Breast epithelium (tissue), 4 donors: ENCODE results near the gene CIB4. TPM values are rescaled to one million over a fixed set of nuclear protein-coding genes. Genes with fewer than 3 reads are reported as not detected.

Source experiments
- DNase-seq, 2 donors: peaks; one replicate each; pipeline ENCODE4 v3.0.0-alpha.2; 2019; ENCODE audit warnings: low spot score in 2 of 2
- H3K27ac ChIP-seq, 2 donors: fragments of 200-600 bp; sonication (generic) in 1 of 2; one replicate each; pipeline ENCODE4 v1.5.1; 2016 to 2019; ENCODE audit warnings: mild to moderate bottlenecking in 1 of 2
- H3K27me3 ChIP-seq, 2 donors: fragments of 200-600 bp; sonication (generic) in 1 of 2; one replicate each; pipeline versions ENCODE4 v1.5.1 to v1.6.0; 2017 to 2019; ENCODE audit warnings: control low read depth in 1 of 2, mild to moderate bottlenecking in 1 of 2
- H3K36me3 ChIP-seq: fragments of 200-600 bp; one replicate; pipeline ENCODE4 v1.5.1; 2019
- H3K4me1 ChIP-seq, 2 donors: fragments of 200-600 bp; sonication (generic); one replicate each; pipeline ENCODE4 v1.5.1; 2016 to 2019; ENCODE audit warnings: control low read depth in 1 of 2
- H3K4me3 ChIP-seq, 3 donors: fragments of 200-600 bp; sonication (generic); 1 replicate in 2 of 3; 2 replicates in 1 of 3; pipeline ENCODE4 v1.5.1; 2016 to 2019; ENCODE audit warnings: mild to moderate bottlenecking in 3 of 3, moderate library complexity in 2 of 3
- H3K9me3 ChIP-seq, 2 donors: fragments of 200-600 bp; sonication (generic) in 1 of 2; one replicate each; pipeline ENCODE4 v1.5.1; 2016 to 2019; ENCODE audit warnings: control low read depth in 1 of 2
- CTCF ChIP-seq, 3 donors: fragments of 450-650 bp; IDR thresholded peaks; one replicate each; pipeline ENCODE4 v1.5.1; 2016 to 2017; ENCODE audit warnings: antibody characterized with exemption in 3 of 3, mild to moderate bottlenecking in 3 of 3, moderate library complexity in 3 of 3
- POLR2A ChIP-seq: fragments of 450-650 bp; IDR thresholded peaks from one replicate; pipeline ENCODE4 v1.6.1; 2016; ENCODE audit warnings: antibody characterized with exemption, mild to moderate bottlenecking, moderate library complexity
- POLR2AphosphoS5 ChIP-seq, 3 donors: sonication (generic); formaldehyde crosslinking; IDR thresholded peaks; one replicate each; pipeline ENCODE4 v1.6.1; 2017; ENCODE audit warnings: antibody characterized with exemption in 3 of 3
- intact Hi-C: fragments of 100-400 bp; cut with DNase I; formaldehyde crosslinking; loops from one replicate; pipeline ENCODE4 v1.15.1; 2023; ENCODE audit warnings: low total_unique reads
- total RNA-seq, 3 donors: library from RNA; depleted of rRNA; stranded (reverse); fragments of >200 nt; gene quantifications; one replicate each; pipeline ENCODE4 v1.1.0, GENCODE V29; 2016

Gene CIB4
- total RNA-seq, 3 donors from 2014 or later = not detected

- TF ChIP-seq CTCF (IDR thresholded peaks at IDR 0.05) = no peak
- no peak for TF ChIP-seq POLR2AphosphoS5 (IDR thresholded peaks at IDR 0.05)
- no peak for TF ChIP-seq POLR2A
- peak in 1 of 2 donors; percentile 3 for DNase-seq
- H3K9me3 ChIP-seq = no peaks in the 10 kb centered on the region
- H3K4me3 ChIP-seq = no peak overlapping the region
- no peaks in the 10 kb centered on the region for H3K36me3 ChIP-seq
- H3K27ac ChIP-seq = no peak overlapping the region
- no peaks in the 10 kb centered on the region for H3K27me3 ChIP-seq
- intact Hi-C loops = no loop called here
- H3K4me1 ChIP-seq = no peaks in the 10 kb centered on the region
These were observed 30.5 kb upstream of the CIB4 start for GRCh38 chr2:26671691-26672090.

GRCh38 chr2:26670931-26671460 is 29.8 kb upstream of the CIB4 start:
- Histone ChIP-seq H3K9me3 (no peaks in the 10 kb centered on the region), H3K4me3 (no peak overlapping the region), H3K27me3 (no peaks in the 10 kb centered on the region), H3K4me1 (no peaks in the 10 kb centered on the region), H3K27ac (no peak overlapping the region), H3K36me3 (no peaks in the 10 kb centered on the region)
- intact Hi-C loops = no loop called here
- TF ChIP-seq POLR2AphosphoS5 (IDR thresholded peaks at IDR 0.05) (no peak), POLR2A (no peak), CTCF (IDR thresholded peaks at IDR 0.05) (no peak)
- DNase-seq = peak in 1 of 2 donors; percentile 24

DNA sequence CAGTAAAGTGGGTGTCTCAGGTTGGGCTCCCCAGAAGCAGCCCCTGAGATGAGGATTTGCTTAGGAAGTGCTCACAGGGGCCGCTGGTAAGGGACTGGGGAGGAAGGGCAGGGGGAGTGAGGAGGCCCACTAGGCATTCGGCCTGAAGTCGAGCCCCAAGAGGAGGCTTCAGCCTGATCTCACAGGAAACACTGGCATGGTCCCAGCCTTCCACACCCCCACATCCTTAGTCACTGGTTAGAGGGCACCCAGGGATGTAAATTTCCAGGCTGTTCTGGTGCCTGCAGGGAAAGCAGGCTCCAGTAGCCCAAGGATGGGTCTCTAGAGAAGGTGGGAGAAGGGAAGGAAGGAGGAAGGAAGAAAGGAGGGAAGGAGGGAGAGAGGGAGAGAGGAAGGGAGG is 29.0 kb upstream of the CIB4 start:
- no peaks in the 10 kb centered on the region for H3K27me3 ChIP-seq
- no peaks in the 10 kb centered on the region for H3K4me1 ChIP-seq
- no peak for TF ChIP-seq POLR2A
- TF ChIP-seq CTCF (IDR thresholded peaks at IDR 0.05) = no peak
- no peaks in the 10 kb centered on the region for H3K9me3 ChIP-seq
- H3K36me3 ChIP-seq = no peaks in the 10 kb centered on the region
- H3K4me3 ChIP-seq = no peak overlapping the region
- no peak overlapping the region for H3K27ac ChIP-seq
- DNase-seq = peak in 1 of 2 donors; percentile 37
- intact Hi-C loops = no loop called here

- H3K27ac ChIP-seq = no peak overlapping the region
- no peak for TF ChIP-seq POLR2AphosphoS5 (IDR thresholded peaks at IDR 0.05)
- no peak for TF ChIP-seq CTCF (IDR thresholded peaks at IDR 0.05)
- TF ChIP-seq POLR2A = no peak
- intact Hi-C loops = no loop called here
- H3K27me3 ChIP-seq = no peaks in the 10 kb centered on the region
- H3K4me1 ChIP-seq = no peaks in the 10 kb centered on the region
- H3K4me3 ChIP-seq = no peak overlapping the region
- H3K36me3 ChIP-seq = no peaks in the 10 kb centered on the region
- no peaks in the 10 kb centered on the region for H3K9me3 ChIP-seq
- peak in 1 of 2 donors; percentile 3 for DNase-seq
These were observed 27.9 kb upstream of the CIB4 start for GRCh38 chr2:26668856-26669750.

- no peaks in the 10 kb centered on the region for H3K9me3 ChIP-seq
- H3K27ac ChIP-seq = no peak overlapping the region
- DNase-seq = no peak
- intact Hi-C loops = no loop called here
- no peaks in the 10 kb centered on the region for H3K4me1 ChIP-seq
- H3K27me3 ChIP-seq = no peaks in the 10 kb centered on the region
- H3K36me3 ChIP-seq = no peaks in the 10 kb centered on the region
- H3K4me3 ChIP-seq = no peak overlapping the region
- TF ChIP-seq POLR2AphosphoS5 (IDR thresholded peaks at IDR 0.05) = no peak
- no peak for TF ChIP-seq POLR2A
- TF ChIP-seq CTCF (IDR thresholded peaks at IDR 0.05) = no peak
These were observed 26.9 kb upstream of the CIB4 start for GRCh38 chr2:26668041-26668440.
